DND-41 (cell line): ENCODE results near the gene CEP63.

ENCODE experiments used
- ATAC-seq: fragments of 200-7000 bp; cut with Tn5 transposase; 3 replicates; pipeline ENCODE4 v1.9.1; 2021; ENCODE audit warnings: low read depth; ENCODE audit not compliant: insufficient read depth
- DNase-seq: peaks from one replicate; pipeline ENCODE4 v3.0.0-alpha.2; 2020
- H2AFZ ChIP-seq: 2 replicates; pipeline ENCODE4 v1.6.0; 2012; ENCODE audit warnings: low read depth, low read length
- H3K27ac ChIP-seq: 2 replicates; pipeline ENCODE4 v1.5.1; 2012; ENCODE audit warnings: low read length, inconsistent platforms
- H3K27me3 ChIP-seq: fragments of 200-600 bp; sonication (generic); 2 replicates; pipeline ENCODE4 v1.6.0; 2012; ENCODE audit warnings: low read length, mild to moderate bottlenecking, inconsistent platforms; ENCODE audit not compliant: insufficient read depth, poor library complexity
- H3K36me3 ChIP-seq: 2 replicates; pipeline ENCODE4 v1.5.1; 2012; ENCODE audit warnings: low read length, inconsistent platforms; ENCODE audit not compliant: insufficient read depth
- H3K4me1 ChIP-seq: 2 replicates; pipeline ENCODE4 v1.5.1; 2012; ENCODE audit warnings: mild to moderate bottlenecking, low read length; ENCODE audit not compliant: insufficient read depth
- H3K4me2 ChIP-seq: 2 replicates; pipeline ENCODE4 v1.6.0; 2012; ENCODE audit warnings: mild to moderate bottlenecking, moderate library complexity, low read length, inconsistent platforms; ENCODE audit not compliant: insufficient read depth
- H3K4me3 ChIP-seq, 2 experiments: fragments of 200-600 bp in 1 of 2; shearing (Covaris generic) in 1 of 2; 2 replicates each; pipeline ENCODE4 v1.5.1; 2012 to 2016; ENCODE audit warnings: inconsistent platforms in 2 of 2, low read length in 2 of 2, mild to moderate bottlenecking in 2 of 2, low read depth in 1 of 2, moderate library complexity in 1 of 2
- H3K79me2 ChIP-seq: 2 replicates; pipeline ENCODE4 v1.6.0; 2012; ENCODE audit warnings: low read length, inconsistent platforms; ENCODE audit not compliant: insufficient read depth
- H3K9ac ChIP-seq: 2 replicates; pipeline ENCODE4 v1.6.0; 2012; ENCODE audit warnings: low read depth, mild to moderate bottlenecking, inconsistent platforms, low read length, moderate library complexity
- H3K9me3 ChIP-seq: 2 replicates; pipeline ENCODE4 v1.5.1; 2012; ENCODE audit warnings: low read length, moderate library complexity, mild to moderate bottlenecking, inconsistent platforms; ENCODE audit not compliant: insufficient read depth, severe bottlenecking
- H4K20me1 ChIP-seq: 2 replicates; pipeline ENCODE4 v1.6.0; 2012; ENCODE audit warnings: low read length; ENCODE audit not compliant: insufficient read depth
- EZH2 ChIP-seq: IDR thresholded peaks from 3 replicates; pipeline ENCODE4 v1.6.1; 2012; ENCODE audit warnings: borderline replicate concordance, low read depth, mild to moderate bottlenecking, moderate library complexity, low read length, inconsistent platforms; ENCODE audit not compliant: severe bottlenecking
- TF ChIP-seq, protein P1 (sequence below): IDR thresholded peaks from 2 replicates; pipeline ENCODE4 v1.5.1; 2012; ENCODE audit warnings: borderline replicate concordance, low read length, moderate library complexity, mild to moderate bottlenecking; ENCODE audit not compliant: poor library complexity, severe bottlenecking; ENCODE audit errors: extremely low read depth

The CEP63 gene

DNA sequence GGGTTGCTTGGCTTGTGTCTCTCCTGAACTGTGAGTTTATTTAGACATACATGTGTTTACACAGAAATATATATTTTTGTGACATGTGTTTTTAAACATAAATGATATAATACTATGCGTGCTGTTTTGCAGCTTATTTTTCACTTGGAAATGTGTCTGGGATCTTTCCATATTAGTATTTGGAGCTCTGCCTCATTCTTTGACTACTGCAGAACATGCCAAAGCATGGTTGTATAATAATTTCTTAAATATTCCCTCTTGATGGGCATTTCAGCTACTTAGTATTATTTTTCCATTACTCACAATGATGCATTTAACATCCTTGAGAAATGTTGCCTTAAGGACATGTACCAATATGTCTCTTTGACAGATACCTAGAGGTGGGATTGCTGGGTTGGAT, 19.5 kb upstream of the CEP63 start:
- Histone ChIP-seq H4K20me1 (no peaks in the 10 kb centered on the region), H3K27ac (no peak overlapping the region), H3K4me1 (no peaks in the 10 kb centered on the region), H3K9ac (no peak overlapping the region), H3K9me3 (no peaks in the 10 kb centered on the region), H2AFZ (no peak overlapping the region), H3K36me3 (no peaks in the 10 kb centered on the region), H3K27me3 (no peaks in the 10 kb centered on the region), H3K4me2 (no peak overlapping the region), H3K79me2 (no peaks in the 10 kb centered on the region), H3K4me3 (no peak overlapping the region)
- no peak for TF ChIP-seq EZH2
- TF ChIP-seq, protein P1, sequence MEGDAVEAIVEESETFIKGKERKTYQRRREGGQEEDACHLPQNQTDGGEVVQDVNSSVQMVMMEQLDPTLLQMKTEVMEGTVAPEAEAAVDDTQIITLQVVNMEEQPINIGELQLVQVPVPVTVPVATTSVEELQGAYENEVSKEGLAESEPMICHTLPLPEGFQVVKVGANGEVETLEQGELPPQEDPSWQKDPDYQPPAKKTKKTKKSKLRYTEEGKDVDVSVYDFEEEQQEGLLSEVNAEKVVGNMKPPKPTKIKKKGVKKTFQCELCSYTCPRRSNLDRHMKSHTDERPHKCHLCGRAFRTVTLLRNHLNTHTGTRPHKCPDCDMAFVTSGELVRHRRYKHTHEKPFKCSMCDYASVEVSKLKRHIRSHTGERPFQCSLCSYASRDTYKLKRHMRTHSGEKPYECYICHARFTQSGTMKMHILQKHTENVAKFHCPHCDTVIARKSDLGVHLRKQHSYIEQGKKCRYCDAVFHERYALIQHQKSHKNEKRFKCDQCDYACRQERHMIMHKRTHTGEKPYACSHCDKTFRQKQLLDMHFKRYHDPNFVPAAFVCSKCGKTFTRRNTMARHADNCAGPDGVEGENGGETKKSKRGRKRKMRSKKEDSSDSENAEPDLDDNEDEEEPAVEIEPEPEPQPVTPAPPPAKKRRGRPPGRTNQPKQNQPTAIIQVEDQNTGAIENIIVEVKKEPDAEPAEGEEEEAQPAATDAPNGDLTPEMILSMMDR, result no peak
- DNase-seq (no peak), ATAC-seq (no peak)

DNA sequence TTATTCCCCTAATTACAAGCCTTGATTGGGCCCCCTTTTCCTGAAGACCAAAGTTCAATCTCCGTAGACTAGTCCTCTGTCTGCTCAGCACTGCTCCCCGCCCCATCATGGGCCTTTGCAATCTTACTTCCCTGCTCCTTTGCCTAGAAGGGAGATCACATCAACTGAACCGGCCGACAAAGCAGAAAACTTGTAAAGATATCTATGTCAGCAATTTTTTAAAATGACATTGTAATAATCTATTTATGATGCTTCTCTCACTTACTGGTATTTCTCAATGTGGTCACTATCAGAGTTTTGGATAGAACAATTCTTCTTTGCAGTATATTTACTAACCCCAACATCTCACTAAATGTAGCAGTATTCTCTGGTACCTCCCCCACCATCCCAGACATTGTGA, 17.3 kb upstream of the CEP63 start:
- Histone ChIP-seq H3K27me3 (no peaks in the 10 kb centered on the region), H4K20me1 (no peaks in the 10 kb centered on the region), H3K4me1 (no peaks in the 10 kb centered on the region), H3K4me3 (no peak overlapping the region), H3K79me2 (no peaks in the 10 kb centered on the region), H3K9me3 (no peaks in the 10 kb centered on the region), H3K4me2 (no peak overlapping the region), H2AFZ (no peak overlapping the region), H3K27ac (no peak overlapping the region), H3K36me3 (no peaks in the 10 kb centered on the region), H3K9ac (no peak overlapping the region)
- no peak for TF ChIP-seq EZH2
- TF ChIP-seq, protein P1, result no peak
- no peak for ATAC-seq
- DNase-seq, result no peak

DNA sequence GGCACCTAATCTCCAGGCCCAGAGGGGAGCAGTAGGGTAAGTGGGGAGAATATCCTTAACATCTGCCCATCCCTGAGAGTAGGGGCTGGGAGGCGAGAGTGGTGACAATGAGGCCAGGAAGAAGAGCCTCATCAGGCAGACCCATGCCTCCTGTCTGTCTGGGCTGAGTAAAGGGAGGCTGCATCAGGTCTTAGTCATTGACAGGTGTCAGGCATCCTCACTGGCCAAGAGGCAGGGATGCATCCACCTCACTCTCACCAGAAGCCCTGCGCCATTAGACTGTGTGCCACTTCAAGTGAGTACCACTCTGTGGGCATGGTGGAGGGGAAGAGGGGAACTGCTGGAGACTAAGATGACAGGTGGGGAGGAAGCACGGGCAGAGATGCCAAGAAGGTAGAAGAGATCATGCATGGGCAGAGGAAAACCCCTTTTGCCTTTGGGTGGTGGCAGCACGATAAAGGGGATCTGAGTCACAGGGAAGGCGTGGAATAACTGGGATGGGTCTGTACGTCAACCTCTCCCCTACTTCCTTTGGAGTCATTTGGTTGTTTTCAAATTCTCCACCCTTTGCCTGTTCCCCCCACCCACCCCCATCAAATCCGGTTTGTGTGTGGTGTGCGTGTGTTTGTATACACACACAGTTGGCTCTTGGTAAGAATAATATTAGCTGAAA, 14.2 kb upstream of the CEP63 start:
- H3K79me2 ChIP-seq, result no peaks in the 10 kb centered on the region
- H3K27me3 ChIP-seq, result no peaks in the 10 kb centered on the region
- H3K9me3 ChIP-seq, result no peaks in the 10 kb centered on the region
- no peak overlapping the region for H3K27ac ChIP-seq
- H3K36me3 ChIP-seq, result peaks cover 6% of the 10 kb centered on the region
- no peak for DNase-seq
- H3K9ac ChIP-seq, result no peak overlapping the region
- no peak for TF ChIP-seq EZH2
- no peaks in the 10 kb centered on the region for H3K4me1 ChIP-seq
- no peak for ATAC-seq
- no peak overlapping the region for H3K4me2 ChIP-seq
- H2AFZ ChIP-seq, result no peak overlapping the region
- H3K4me3 ChIP-seq, result no peak overlapping the region
- H4K20me1 ChIP-seq, result no peaks in the 10 kb centered on the region

DNA sequence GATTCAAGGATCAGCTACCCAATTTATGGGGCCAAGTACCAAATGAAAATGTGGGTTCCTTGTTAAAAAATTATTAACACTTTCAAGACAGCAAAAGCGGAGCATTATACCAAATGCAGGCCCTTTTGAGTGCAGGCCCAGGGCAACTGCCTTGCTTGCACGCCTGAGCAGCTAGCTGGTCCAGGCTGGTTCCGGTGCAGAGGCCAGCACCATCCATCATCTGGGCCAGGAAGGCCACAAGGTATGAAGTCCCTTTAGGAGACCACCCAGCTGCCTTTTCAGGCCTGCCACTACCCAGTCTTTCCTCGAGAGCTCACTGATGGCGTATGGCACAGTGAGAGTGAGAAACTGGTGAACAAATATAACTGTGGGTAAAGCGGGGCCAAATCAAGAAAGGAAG, 13.0 kb upstream of the CEP63 start:
- H2AFZ ChIP-seq, result no peak overlapping the region
- no peaks in the 10 kb centered on the region for H3K9me3 ChIP-seq
- no peaks in the 10 kb centered on the region for H3K79me2 ChIP-seq
- no peaks in the 10 kb centered on the region for H3K4me1 ChIP-seq
- H4K20me1 ChIP-seq, result no peaks in the 10 kb centered on the region
- H3K4me3 ChIP-seq, result no peak overlapping the region
- no peak for ATAC-seq
- no peak overlapping the region for H3K27ac ChIP-seq
- no peak for DNase-seq
- no peak overlapping the region for H3K4me2 ChIP-seq
- H3K36me3 ChIP-seq, result peaks cover 18% of the 10 kb centered on the region
- TF ChIP-seq, protein P1, result no peak
- TF ChIP-seq EZH2, result no peak
- H3K27me3 ChIP-seq, result no peaks in the 10 kb centered on the region
- no peak overlapping the region for H3K9ac ChIP-seq
